Measurements from ENCODE around the gene KRTAP4-9.

GRCh38 chr17:41060052-41060604 lies 45.1 kb upstream of the KRTAP4-9 start, which contains the start of gene KRTAP2-3:
- TF ChIP-seq REST (IDR thresholded peaks at IDR 0.05; ENCODE audit: low read depth) (no peak), CTCF (IDR thresholded peaks at IDR 0.05 in 2 of 3, conservative IDR thresholded peaks at IDR 0.05 in 1 of 3; ENCODE audit: borderline replicate concordance in 1 of 3, insufficient read depth in 1 of 3, low read depth in 2 of 3, low read length in 2 of 3) (no peak), ZBTB33 (IDR thresholded peaks at IDR 0.05; ENCODE audit: extremely low read depth, insufficient replicate concordance, low read length) (no peak), JUND (IDR thresholded peaks at IDR 0.05) (peak; percentile 82), POLR2AphosphoS5 (IDR thresholded peaks at IDR 0.05; ENCODE audit: low read depth, low read length) (no peak; the same call in 1 of the 2 replicates), EGR1 (IDR thresholded peaks at IDR 0.05; ENCODE audit: low read depth) (no peak), RAD21 (IDR thresholded peaks at IDR 0.05; ENCODE audit: low read depth) (no peak), POLR2A (IDR thresholded peaks at IDR 0.05; ENCODE audit: borderline replicate concordance, extremely low read depth, insufficient read depth, insufficient read length) (no peak)
